NT2/D1 (cell line): Measurements from ENCODE around the gene ALDH3B2.
A peak's percentile ranks its signal among the peaks of the same experiment; 100 is the strongest.
"Not testable (repeated sequence)": the region's sequence is repeated elsewhere in the genome, so short reads cannot be mapped to it uniquely, and the experiment has no call there.

Experiments used
- DNase-seq: peaks from one replicate; pipeline ENCODE4 v3.0.0-alpha.2; 2011; ENCODE audit warnings: low read depth, low spot score
- H3K27me3 ChIP-seq: 2 replicates; pipeline ENCODE4 v1.6.0; 2011; ENCODE audit warnings: mild to moderate bottlenecking; ENCODE audit not compliant: insufficient read length, insufficient read depth
- H3K36me3 ChIP-seq: 2 replicates; pipeline ENCODE4 v1.6.1; 2011; ENCODE audit warnings: mild to moderate bottlenecking, low read length, mixed read lengths; ENCODE audit not compliant: insufficient read depth, insufficient read length
- H3K4me1 ChIP-seq: 2 replicates; pipeline ENCODE4 v1.5.1; 2011; ENCODE audit not compliant: insufficient read depth, insufficient read length
- H3K4me3 ChIP-seq: 2 replicates; pipeline ENCODE4 v1.5.1; 2011; ENCODE audit warnings: low read depth; ENCODE audit not compliant: insufficient read length
- H3K9ac ChIP-seq: 2 replicates; pipeline ENCODE4 v1.6.0; 2011; ENCODE audit warnings: low read depth; ENCODE audit not compliant: insufficient read length
- H3K9me3 ChIP-seq: 2 replicates; pipeline ENCODE4 v1.5.1; 2011; ENCODE audit warnings: mild to moderate bottlenecking, low read length; ENCODE audit not compliant: insufficient read depth
- SUZ12 ChIP-seq: IDR thresholded peaks from 2 replicates; pipeline ENCODE4 v1.6.1; 2011; ENCODE audit not compliant: insufficient read length, insufficient read depth; ENCODE audit errors: extremely low read depth
- YY1 ChIP-seq: IDR thresholded peaks from 2 replicates; pipeline ENCODE4 v1.6.1; 2011; ENCODE audit not compliant: insufficient read length, insufficient read depth
- ZNF274 ChIP-seq: IDR thresholded peaks from 2 replicates; pipeline ENCODE4 v1.6.1; 2011; ENCODE audit warnings: mild to moderate bottlenecking, low read depth, low read length

Gene ALDH3B2

GRCh38 chr11:67705264-67705663 lies 30.8 kb upstream of the ALDH3B2 start:
- no peaks in the 10 kb centered on the region for H3K4me1 ChIP-seq
- no peak overlapping the region for H3K4me3 ChIP-seq
- no peaks in the 10 kb centered on the region for H3K36me3 ChIP-seq
- H3K9me3 ChIP-seq: no peaks in the 10 kb centered on the region
- no peak overlapping the region for H3K9ac ChIP-seq
- TF ChIP-seq ZNF274 (no peak), SUZ12 (no peak), YY1 (no peak)
- H3K27me3 ChIP-seq: peaks cover 4% of the 10 kb centered on the region
- no peak for DNase-seq

- no peak overlapping the region for H3K9ac ChIP-seq
- no peaks in the 10 kb centered on the region for H3K4me1 ChIP-seq
- no peaks in the 10 kb centered on the region for H3K27me3 ChIP-seq
- no peak overlapping the region for H3K4me3 ChIP-seq
- TF ChIP-seq SUZ12 (no peak), ZNF274 (no peak), YY1 (no peak)
- peaks cover 2% of the 10 kb centered on the region; the same call in 1 of the 2 replicates for H3K9me3 ChIP-seq
- no peak for DNase-seq
- H3K36me3 ChIP-seq: no peaks in the 10 kb centered on the region
Observed at GRCh38 chr11:67704524-67704923, 30.1 kb upstream of the ALDH3B2 start.

- H3K4me1 ChIP-seq, H3K9ac ChIP-seq, H3K36me3 ChIP-seq, H3K27me3 ChIP-seq, H3K4me3 ChIP-seq, DNase-seq: not testable (repeated sequence)
- peaks cover 10% of the 10 kb centered on the region for H3K9me3 ChIP-seq
Observed at GRCh38 chr11:67703709-67704108, 29.3 kb upstream of the ALDH3B2 start.

GRCh38 chr11:67700548-67701262 lies 26.3 kb upstream of the ALDH3B2 start:
- Histone ChIP-seq H3K9me3 (peaks cover 37% of the 10 kb centered on the region), H3K36me3 (no peaks in the 10 kb centered on the region)
- TF ChIP-seq SUZ12 (no peak), ZNF274 (no peak), YY1 (no peak)

GRCh38 chr11:67700141-67700540 lies 25.7 kb upstream of the ALDH3B2 start:
- TF ChIP-seq SUZ12: no peak
- no peak for TF ChIP-seq YY1
- TF ChIP-seq ZNF274: no peak
- no peak for DNase-seq
- Histone ChIP-seq H3K9ac (no peak overlapping the region), H3K27me3 (no peaks in the 10 kb centered on the region), H3K4me1 (no peaks in the 10 kb centered on the region), H3K36me3 (no peaks in the 10 kb centered on the region), H3K9me3 (peaks cover 43% of the 10 kb centered on the region), H3K4me3 (no peak overlapping the region)

More at GRCh38 chr11:67700548-67701262, 26.3 kb upstream of the ALDH3B2 start:
- no peak for DNase-seq
- Histone ChIP-seq H3K4me1 (no peaks in the 10 kb centered on the region), H3K9ac (no peak overlapping the region), H3K4me3 (no peak overlapping the region), H3K27me3 (no peaks in the 10 kb centered on the region)

- H3K36me3 ChIP-seq: no peaks in the 10 kb centered on the region
- no peak for DNase-seq
- no peaks in the 10 kb centered on the region for H3K4me1 ChIP-seq
- H3K27me3 ChIP-seq: no peaks in the 10 kb centered on the region
- H3K9me3 ChIP-seq: peaks cover 46% of the 10 kb centered on the region
- no peak overlapping the region for H3K9ac ChIP-seq
- H3K4me3 ChIP-seq: no peak overlapping the region
- no peak for TF ChIP-seq YY1
- no peak for TF ChIP-seq ZNF274
- TF ChIP-seq SUZ12: no peak
Observed at GRCh38 chr11:67699521-67699920, 25.1 kb upstream of the ALDH3B2 start.

- Histone ChIP-seq H3K4me1 (no peaks in the 10 kb centered on the region), H3K9ac (no peak overlapping the region), H3K27me3 (no peaks in the 10 kb centered on the region), H3K36me3 (no peaks in the 10 kb centered on the region), H3K4me3 (no peak overlapping the region), H3K9me3 (peaks cover 46% of the 10 kb centered on the region)
- TF ChIP-seq SUZ12 (no peak), YY1 (no peak), ZNF274 (no peak)
- peak; percentile 18 for DNase-seq
Observed at GRCh38 chr11:67698247-67698646, 23.8 kb upstream of the ALDH3B2 start.

GRCh38 chr11:67697846-67698245 lies 23.4 kb upstream of the ALDH3B2 start:
- Histone ChIP-seq H3K27me3 (no peaks in the 10 kb centered on the region), H3K4me1 (no peaks in the 10 kb centered on the region), H3K4me3 (no peak overlapping the region), H3K9me3 (peaks cover 46% of the 10 kb centered on the region), H3K36me3 (no peaks in the 10 kb centered on the region), H3K9ac (no peak overlapping the region)
- no peak for TF ChIP-seq YY1
- TF ChIP-seq SUZ12: no peak
- no peak for TF ChIP-seq ZNF274
- no peak for DNase-seq
